GM21367 (cell line): Measurements from ENCODE around the gene WAPL.
"Not testable (repeated sequence)": the region's sequence is repeated elsewhere in the genome, so short reads cannot be mapped to it uniquely, and the experiment has no call there.

ENCODE experiments used
- ATAC-seq: cut with Tn5 transposase; IDR thresholded peaks from one replicate; pipeline ENCODE4 v1.9.1; 2021; ENCODE audit not compliant: unreplicated experiment

Gene WAPL, protein sequence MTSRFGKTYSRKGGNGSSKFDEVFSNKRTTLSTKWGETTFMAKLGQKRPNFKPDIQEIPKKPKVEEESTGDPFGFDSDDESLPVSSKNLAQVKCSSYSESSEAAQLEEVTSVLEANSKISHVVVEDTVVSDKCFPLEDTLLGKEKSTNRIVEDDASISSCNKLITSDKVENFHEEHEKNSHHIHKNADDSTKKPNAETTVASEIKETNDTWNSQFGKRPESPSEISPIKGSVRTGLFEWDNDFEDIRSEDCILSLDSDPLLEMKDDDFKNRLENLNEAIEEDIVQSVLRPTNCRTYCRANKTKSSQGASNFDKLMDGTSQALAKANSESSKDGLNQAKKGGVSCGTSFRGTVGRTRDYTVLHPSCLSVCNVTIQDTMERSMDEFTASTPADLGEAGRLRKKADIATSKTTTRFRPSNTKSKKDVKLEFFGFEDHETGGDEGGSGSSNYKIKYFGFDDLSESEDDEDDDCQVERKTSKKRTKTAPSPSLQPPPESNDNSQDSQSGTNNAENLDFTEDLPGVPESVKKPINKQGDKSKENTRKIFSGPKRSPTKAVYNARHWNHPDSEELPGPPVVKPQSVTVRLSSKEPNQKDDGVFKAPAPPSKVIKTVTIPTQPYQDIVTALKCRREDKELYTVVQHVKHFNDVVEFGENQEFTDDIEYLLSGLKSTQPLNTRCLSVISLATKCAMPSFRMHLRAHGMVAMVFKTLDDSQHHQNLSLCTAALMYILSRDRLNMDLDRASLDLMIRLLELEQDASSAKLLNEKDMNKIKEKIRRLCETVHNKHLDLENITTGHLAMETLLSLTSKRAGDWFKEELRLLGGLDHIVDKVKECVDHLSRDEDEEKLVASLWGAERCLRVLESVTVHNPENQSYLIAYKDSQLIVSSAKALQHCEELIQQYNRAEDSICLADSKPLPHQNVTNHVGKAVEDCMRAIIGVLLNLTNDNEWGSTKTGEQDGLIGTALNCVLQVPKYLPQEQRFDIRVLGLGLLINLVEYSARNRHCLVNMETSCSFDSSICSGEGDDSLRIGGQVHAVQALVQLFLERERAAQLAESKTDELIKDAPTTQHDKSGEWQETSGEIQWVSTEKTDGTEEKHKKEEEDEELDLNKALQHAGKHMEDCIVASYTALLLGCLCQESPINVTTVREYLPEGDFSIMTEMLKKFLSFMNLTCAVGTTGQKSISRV (N-terminal part only)

DNA sequence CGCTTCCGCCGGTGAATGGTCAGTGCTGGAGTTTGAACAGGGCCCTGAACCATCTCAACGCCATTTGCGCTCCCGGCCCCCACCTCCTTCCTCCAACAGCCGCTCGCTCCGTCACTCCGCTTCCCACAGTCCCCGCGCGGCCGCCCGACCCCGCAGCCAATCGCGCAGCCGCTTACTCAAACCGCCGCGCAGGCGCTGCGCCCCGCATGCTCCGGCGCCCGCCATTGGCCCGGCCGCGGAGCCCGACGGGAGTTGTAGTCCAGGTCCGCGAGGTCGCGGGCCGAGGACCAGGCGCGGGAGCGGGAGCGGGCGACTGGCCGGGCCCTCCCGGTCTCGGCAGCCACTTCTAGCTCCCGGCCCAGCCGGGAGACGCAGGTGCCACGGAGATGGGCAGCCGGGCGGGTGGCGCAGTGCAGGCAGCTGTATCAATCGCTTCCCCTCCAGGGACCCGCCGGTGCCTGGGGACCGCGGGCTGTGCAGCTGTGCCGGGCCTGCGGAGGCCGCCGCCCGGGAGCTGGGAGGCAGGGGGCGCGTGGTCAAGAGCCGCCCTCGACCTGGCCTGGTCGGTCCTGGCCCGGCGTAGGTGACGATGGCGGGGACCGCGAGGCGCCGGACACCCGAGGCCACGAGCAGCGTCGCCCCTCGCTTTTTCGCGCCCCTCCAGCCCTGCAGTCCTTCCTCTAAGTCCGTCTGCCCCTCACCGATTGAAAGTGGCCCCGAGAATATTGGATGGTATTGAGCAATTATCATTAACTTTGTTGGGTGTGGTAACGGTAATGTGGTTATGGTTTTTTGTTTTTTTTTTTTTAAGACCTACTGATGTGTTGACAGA lies at the start of gene WAPL:
Gene WAPL (minus strand): TSS at position 115 of the 832 bp plus-strand sequence. CDS start 3,723 bp downstream, outside the sequence.
- peak; percentile 95 for ATAC-seq

DNA sequence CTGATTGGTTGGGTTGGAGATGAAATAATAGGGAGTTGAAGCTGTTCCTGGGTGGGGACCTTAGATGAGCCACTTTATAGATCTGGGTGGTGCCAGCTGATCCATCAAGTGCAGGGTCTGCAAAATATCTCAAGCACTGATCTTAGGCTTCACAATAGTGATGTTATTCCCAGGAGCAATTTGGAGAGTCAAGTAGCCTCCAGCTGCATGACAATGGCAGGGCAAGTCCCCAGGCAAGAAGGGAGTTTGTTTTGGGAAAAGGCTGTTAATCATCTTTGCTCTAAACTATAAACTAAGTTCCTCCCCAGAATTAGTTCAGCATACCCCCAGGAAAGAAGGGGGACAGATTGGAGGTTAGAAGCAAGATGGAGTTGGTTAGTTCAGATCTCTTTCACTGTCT lies 47.7 kb upstream of the WAPL start:
- no peak for ATAC-seq

DNA sequence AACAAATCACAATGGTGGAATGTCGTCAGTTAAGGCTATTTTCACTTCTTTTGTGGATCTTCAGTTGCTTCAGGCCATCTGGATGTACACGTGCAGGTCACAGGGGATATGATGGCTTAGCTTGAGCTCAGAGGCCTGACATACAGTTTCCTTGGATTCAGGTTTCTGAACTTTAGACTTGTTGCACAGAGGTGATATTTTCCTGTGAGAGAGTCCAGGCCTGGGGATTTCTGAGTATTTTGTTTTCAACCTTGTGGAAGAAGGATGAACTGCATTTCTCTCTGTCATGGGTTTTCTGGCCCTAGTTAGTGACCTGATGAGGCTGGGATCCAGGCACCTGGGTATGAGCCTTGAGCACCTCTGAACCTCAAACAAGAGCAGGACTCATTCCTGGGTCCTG lies 44.9 kb upstream of the WAPL start:
- not testable (repeated sequence) for ATAC-seq

DNA sequence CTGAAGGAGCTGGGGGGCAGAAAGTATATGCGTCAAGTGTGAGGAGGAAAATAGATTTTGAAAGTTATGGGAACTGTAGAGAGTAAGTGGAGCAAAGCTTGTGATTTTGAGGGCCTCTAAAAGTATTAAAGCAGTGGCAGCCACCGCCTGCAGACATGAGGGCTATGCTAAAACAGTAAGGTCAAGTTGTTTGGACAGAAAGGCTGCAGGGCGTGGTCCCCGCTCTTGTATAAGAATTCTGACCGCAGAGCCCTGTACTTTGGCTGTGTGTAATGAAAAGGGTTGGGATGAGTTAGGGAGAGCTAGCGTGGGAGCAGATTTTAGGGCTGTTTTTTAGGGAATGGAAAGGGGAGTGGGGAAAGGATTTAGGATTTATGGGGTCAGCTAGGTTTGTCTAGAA lies 41.7 kb upstream of the WAPL start:
- ATAC-seq, result not testable (repeated sequence)

DNA sequence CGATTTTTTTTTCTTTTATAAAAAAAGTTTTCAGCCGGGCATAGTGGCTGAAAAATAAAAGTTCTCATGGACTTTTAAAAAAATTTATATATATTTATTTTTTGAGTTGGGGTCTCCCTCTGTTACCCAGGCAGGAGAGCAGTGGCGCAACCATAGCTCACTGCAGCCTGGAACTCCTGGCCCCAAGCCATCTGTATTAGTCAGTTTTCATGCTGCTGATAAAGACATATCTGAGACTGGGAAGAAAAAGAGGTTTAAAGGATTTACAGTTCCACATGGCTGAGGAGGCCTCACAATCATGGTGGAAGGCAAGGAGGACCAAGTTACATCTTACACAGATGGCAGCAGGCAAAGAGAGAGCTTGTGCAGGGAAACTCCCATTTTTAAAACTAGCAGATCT lies 37.1 kb upstream of the WAPL start:
- not testable (repeated sequence) for ATAC-seq

DNA sequence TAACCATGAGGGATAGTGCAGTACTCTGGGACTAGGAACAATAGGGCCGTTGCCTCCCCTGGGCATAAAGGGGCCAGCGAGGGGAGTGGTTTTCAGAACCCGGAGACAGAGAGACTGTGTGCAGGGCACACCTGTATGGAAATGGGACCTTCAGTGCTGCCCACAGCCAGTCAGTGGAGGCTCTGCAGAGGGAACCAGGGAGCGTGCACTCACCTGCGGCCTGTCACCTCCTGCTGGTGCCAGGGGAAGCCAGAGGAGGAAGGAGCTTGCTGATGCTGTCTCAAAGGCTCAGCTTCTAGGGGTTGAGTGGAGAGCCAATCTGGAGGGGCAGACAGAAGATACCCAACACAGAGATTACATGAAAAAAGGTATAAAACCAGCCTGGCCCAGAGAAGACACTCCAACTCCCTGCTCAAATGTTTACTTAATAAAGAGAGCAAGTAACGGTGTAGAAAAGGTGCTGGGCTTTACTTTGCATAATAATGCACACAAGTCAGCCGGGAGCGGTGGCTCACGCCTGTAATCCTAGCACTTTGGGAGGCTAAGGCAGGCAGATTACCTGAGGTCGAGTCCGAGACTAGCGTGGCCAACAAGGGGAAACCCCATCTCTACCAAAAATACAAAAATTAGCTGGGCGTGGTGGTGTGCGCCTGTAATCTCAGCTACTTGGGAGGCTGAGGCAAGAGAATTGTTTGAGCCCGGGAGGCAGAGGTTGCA lies 35.5 kb upstream of the WAPL start:
- no peak for ATAC-seq

DNA sequence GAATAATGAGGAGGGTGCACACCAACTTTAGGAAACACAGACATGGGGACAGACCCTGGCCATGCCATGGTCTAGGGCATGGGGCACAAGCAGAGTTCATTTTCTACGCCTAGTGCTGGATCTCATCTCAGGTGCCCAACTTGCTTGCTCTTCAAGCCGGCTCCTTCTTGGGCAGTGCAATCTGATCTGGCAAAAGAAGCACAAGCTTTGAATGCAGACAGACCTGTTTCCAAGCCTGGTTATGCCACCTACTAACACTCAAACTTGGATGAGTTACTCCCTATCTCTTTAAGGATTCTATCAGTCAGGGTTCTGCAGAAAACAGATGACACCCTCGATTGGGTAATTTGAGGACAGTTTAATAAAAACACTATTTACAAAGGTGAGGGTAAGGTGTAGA lies 34.9 kb upstream of the WAPL start:
- no peak for ATAC-seq

DNA sequence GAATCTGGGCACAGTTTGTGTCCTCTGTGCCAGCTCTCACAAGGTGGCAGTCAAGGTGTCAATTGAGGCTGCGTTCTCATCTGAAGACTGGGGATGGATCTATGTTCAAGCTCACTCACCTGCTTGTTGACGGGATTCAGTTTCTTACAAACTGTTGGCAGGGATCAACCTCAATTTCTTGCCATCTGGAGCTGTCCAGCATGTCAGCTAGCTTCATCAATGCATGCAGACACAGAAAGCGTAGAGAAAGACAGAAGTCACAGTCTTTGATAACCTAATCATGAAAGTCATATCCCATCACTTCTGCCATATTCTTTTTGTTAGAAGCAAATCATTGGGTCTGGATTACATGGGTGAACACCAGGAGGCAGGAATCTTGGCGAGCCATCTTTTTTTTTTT lies 32.0 kb upstream of the WAPL start:
- ATAC-seq, result no peak

DNA sequence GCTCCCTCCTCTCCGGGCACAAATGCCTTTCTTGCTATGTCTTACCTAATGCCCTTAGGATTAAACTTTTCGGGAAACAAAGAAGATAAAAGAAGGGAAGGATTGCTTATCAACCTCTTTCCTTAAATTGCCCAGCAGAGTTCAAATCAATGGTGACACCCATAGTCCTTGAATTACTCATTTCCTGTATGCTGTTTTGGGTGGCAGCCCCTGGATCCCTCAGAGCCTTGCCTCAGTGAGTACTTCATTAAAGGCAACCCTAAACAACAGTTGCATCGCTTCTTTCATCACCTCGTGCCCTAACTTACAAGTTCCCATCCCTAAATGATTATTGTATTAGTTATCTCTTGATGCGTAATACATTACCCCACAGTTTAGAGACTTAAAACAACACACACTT lies 31.6 kb upstream of the WAPL start:
- ATAC-seq, result no peak

DNA sequence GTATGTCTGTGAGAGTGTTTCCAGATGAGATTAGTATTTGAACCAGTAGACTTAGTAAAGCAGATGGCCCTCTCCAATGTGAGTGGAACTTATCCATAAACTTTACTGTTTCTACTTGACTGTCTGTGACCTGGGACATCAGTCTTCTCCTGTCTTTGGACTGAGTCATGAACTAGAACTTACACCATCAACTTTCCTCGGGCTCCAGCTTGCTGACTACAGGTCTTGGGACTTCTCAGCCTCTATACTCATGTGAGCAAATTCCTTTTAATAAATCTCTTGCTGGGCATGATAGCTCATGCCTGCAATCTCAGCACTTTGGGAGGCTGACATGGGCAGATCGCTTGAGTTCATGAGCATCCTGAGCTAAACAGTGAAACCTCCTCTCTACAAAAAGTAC lies 25.7 kb upstream of the WAPL start:
- ATAC-seq, result no peak

DNA sequence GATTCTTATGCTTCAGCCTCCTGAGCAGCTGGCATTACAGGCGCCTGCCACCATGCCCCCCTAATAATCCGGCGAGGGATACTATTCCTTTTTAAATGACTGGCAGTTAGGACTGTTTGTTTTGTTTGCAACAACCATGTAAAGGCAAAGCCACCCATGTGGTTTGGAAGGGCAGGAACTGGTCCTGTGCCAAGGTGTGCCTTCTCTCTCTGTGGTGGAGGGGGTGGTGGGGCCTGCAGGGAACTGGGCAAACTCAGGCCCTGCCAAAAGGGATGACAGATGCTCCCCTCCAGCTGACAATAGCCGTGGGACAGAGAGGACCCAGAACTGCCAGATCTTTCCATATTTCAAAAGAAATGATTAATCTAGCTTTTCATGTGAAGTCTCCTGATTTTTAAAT lies 23.5 kb upstream of the WAPL start:
- ATAC-seq, result no peak

DNA sequence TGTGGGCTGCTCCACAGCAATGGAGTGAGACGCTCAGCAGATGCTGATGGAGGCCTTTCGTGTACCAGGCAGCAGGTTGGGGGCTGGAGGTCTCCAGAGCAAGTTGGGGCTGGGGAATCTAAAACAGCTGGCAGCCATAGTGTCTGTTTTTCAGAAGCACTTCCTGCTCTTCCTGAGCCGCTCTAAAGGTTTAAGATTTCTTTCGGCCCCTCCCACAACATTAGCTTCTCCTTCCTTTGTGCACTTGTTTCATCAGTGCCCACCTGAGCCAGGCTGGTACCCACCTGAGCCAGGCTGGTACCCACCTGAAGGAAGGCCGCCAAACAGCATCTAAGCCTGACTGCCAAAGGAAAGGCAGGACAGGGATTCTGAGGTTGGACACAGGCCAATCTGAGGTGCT lies 18.4 kb upstream of the WAPL start:
- no peak for ATAC-seq

DNA sequence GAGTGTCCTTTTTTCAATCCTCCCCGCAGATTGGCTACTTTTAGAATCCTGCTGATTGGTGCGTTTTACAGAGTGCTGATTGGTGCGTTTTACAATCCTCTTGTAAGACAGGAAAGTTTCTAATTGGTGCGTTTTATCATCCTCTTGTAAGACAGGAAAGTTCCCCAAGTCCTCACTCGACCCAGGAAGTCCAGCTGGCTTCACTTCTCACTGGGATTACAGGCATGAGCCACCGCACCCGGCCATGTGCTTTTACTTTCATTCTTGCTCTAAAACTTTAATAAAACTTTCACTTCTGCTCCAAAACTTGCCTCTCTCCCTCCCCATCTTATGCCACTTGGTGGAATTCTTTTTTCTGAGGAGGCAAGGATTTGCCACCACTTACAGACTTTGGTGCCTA lies 17.0 kb upstream of the WAPL start:
- no peak for ATAC-seq

DNA sequence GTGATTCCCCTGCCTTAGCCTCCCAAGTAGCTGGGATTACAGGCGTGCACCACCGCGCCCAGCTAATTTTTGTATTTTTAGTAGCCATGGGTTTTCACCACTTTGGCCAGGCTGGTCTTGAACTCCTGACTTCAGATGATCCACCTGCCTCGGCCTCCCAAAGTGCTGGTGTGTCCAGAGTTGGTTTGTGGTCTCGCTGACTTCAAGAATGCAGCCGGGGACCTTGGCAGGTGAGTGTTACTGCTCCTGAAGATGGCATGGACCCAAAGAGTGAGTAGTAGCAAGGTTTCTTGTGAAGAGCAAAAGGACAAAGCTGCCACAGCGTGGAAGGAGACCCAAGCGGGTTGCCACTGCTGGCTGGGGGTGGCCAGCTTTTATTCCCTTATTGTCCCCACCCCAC lies 16.4 kb upstream of the WAPL start:
- ATAC-seq, result not testable (repeated sequence)

DNA sequence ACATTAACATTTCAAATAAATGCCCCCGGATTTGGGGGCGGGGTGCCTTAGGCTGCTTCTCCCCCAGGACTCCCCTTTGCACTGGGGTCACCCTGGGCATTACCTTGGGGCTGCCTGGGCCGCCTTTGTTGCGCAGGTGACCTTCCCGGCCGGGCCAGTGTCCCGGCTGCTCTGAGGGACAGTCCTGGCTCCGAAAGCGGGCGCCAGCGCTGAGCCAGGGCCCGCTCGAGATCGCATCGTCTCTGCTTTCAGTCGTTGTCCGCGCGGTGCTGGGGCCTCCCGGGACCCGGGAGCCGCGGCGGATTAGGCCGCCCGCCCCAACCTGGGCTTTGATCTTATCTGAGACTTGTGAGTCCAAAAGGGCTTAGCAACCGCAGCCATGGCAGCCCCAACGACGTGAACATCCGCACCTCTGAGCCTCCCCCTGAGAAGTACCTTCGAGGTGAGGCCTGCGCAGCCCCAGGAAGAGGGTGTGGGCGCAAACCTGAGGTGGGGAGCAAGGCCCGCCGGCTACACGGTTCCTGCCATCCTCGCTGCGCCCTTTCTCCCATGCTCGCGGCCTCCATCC lies 14.8 kb upstream of the WAPL start:
- no peak for ATAC-seq

DNA sequence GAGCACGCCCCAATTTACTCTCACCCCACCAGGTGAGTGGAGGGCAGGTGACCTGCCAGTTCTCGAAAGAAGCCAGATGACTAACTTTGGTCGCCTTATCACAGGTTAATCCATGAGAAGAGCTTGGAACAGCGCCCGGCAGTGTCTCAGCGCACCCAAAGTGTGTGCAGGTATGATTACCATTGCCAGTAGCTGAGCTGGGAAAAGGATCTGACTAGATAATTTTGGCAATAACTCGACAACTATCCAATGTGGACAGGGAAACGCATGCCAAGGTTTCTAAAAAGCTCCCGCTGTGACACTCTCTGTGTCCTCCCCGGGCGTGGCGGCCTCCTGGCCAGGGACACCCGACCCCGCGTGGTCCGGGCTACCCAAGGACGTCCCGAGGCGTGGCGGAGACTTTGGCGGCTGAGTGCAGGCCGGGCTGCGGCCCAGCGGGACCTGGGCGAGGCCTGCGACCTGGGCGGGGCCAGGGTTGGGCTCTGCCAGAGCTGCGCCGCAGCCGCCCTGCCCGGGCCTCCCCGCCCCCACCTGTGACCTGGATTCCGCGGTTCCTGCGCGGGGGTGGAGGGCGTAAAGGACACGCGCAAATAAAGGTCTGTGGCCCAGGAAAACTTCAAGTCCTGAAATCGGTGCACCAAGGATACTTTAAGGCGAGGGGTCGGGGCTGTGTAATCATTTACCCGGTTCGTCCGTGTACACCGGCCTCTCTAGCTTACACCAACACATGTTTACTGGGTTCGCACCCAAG lies 13.7 kb upstream of the WAPL start:
- ATAC-seq, result no peak

DNA sequence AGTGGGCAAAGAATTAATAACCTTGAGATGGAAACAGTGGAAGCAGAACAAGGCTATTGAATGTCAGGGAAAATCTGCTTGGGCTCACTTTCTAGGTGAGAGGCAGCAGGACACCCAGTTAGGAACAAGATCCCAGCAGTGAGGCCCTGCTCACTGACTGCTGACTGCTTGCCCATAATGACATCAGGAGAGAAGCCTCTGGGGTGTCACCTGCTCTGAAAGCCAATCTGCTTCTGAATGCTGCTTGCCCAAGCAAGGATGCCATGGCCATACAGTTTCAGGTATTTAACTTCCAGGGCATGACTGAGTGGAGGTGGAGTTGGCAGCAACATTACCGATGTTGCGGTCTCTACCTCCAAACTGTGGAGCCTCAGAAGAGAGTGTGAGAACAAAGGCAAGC lies 11.7 kb upstream of the WAPL start:
- no peak for ATAC-seq

DNA sequence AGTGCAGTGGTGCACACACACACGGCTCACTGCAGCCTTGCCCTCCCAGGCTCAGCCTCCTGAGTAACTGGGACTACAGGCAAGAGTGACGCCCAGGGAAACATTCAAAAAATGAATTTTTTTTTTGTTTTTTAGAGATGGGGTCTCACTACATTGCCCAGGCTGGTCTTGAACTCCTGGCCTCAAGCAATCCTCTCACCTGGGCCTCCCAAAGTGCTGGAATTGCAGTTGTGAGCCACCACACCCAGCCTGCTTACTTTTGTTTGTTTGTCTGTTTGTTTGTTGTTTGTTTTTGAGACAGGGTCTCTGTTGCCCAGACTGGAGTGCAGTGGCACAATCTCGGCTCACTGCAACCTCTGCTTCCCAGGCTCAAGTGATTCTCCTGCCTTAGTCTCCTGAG lies 7.1 kb upstream of the WAPL start:
- not testable (repeated sequence) for ATAC-seq

DNA sequence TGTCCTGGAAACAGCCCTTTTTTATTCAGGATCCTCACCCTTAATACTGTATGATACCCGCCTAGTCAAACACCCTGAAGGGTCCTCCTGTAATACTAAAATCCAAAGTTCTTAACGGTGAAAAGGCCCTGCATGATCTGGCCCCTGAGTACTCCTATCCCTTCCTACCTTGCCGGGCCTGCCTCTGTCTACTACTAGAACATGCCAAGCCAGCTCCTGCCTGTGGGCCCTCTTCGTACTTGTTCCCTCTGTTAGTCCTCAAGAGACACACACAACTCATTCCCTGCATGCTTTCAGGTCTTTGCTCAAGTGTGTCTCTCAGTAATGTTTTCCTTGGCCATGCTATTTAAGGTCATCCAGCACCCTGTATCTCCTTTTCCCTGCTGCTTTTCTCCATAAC lies 5.0 kb upstream of the WAPL start:
- ATAC-seq, result no peak
